ENCODE data around the gene TRERF1.

DNA sequence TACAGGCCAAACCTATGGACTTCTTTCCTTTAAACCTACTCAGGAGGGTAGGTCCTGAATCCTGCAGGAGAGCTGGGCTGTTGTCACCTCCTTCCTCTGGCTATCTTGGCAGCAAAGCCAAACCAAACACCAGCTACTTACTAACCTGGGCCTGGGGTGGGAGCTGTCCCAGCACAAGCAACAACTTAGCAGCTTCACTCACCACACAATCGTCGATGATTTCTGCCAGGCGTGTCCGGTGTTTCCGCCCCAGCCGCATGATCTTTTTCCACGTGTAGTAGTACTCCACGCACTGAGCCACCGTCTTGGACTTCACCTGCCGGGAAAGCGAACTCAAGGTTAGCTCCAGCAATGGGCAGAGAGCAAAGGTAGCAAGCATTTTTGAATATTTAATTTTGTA lies 208.7 kb downstream of the TRERF1 start:
- TF ChIP-seq POLR2AphosphoS5 (IDR thresholded peaks at IDR 0.05): no peak
- TF ChIP-seq, protein P1, sequence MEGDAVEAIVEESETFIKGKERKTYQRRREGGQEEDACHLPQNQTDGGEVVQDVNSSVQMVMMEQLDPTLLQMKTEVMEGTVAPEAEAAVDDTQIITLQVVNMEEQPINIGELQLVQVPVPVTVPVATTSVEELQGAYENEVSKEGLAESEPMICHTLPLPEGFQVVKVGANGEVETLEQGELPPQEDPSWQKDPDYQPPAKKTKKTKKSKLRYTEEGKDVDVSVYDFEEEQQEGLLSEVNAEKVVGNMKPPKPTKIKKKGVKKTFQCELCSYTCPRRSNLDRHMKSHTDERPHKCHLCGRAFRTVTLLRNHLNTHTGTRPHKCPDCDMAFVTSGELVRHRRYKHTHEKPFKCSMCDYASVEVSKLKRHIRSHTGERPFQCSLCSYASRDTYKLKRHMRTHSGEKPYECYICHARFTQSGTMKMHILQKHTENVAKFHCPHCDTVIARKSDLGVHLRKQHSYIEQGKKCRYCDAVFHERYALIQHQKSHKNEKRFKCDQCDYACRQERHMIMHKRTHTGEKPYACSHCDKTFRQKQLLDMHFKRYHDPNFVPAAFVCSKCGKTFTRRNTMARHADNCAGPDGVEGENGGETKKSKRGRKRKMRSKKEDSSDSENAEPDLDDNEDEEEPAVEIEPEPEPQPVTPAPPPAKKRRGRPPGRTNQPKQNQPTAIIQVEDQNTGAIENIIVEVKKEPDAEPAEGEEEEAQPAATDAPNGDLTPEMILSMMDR (IDR thresholded peaks at IDR 0.05): no peak

All from transverse colon (tissue), 4 donors.